T1000 (cell line): ENCODE measurements around the gene MASTL.

Source experiments
- DNase-seq: peaks from one replicate; lab custom pipeline; 2025; ENCODE audit warnings: mixed read lengths; lab: John Stamatoyannopoulos, UW

Gene MASTL

GRCh38 chr10:27225642-27226257 lies 70.6 kb downstream of the MASTL start:
- DNase-seq = no peak

- DNase-seq = no peak
These were observed 74.9 kb downstream of the MASTL start for GRCh38 chr10:27230022-27230421.

GRCh38 chr10:27235706-27236105 lies 80.6 kb downstream of the MASTL start:
- no peak for DNase-seq
